HCT116 (cell line): ENCODE measurements around the gene ERVH48-1. TPM values are rescaled to one million over a fixed set of nuclear protein-coding genes. Genes with fewer than 3 reads are reported as not detected.
"Not testable (repeated sequence)": the region's sequence is repeated elsewhere in the genome, so short reads cannot be mapped to it uniquely, and the experiment has no call there.

ENCODE experiments used
- ATAC-seq: fragments of 200-7000 bp; cut with Tn5 transposase; 2 replicates; pipeline ENCODE4 v1.9.1; 2020; ENCODE audit warnings: mild to moderate bottlenecking, moderate library complexity
- BruUV-seq: library from RNA; stranded (reverse); fragments of 400-500 nt; replicated peaks from 2 replicates; lab custom pipeline; 2021; lab: Mats Ljungman, UMichigan
- CTCF ChIA-PET: fragments of 300-600 bp; sonication (Branson Sonifier 250); formaldehyde crosslinking; loops from one replicate; lab custom pipeline; 2021; ENCODE audit warnings: antibody characterized with exemption; lab: Charles Lee
- POLR2A ChIA-PET: fragments of 300-600, 350-600 bp; sonication (Branson Sonifier 250); formaldehyde crosslinking; loops from one replicate; lab custom pipeline; 2021; ENCODE audit warnings: antibody characterized with exemption; lab: Charles Lee
- RAD21 ChIA-PET, 2 experiments: fragments of 300-600 bp; sonication (Branson Sonifier 250); formaldehyde crosslinking; loops; one replicate each; lab custom pipeline; 2023; ENCODE audit warnings: low total read pairs in 2 of 2; ENCODE audit not compliant: uncharacterized antibody in 2 of 2, unreplicated experiment in 2 of 2, low non-redundant PET in 1 of 2; lab: Charles Lee
- DNase-seq: peaks from one replicate; pipeline ENCODE4 v3.0.0-alpha.2; 2010; ENCODE audit warnings: low read depth, low spot score
- H2AFZ ChIP-seq: fragments of 200-600 bp; shearing (Covaris generic), sonication (generic); 2 replicates; pipeline ENCODE4 v1.6.1; 2017; ENCODE audit warnings: low read depth, mixed run types, mixed read lengths, antibody characterized with exemption, low read length; ENCODE audit not compliant: poor library complexity, severe bottlenecking
- H3K27ac ChIP-seq: 2 replicates; pipeline ENCODE4 v1.5.1; 2012; ENCODE audit warnings: low read depth, low read length
- H3K27me3 ChIP-seq: fragments of 200-600 bp; sonication (generic); 2 replicates; pipeline ENCODE4 v1.6.1; 2016; ENCODE audit warnings: mixed run types, low read length, mixed read lengths; ENCODE audit not compliant: insufficient read depth
- H3K36me3 ChIP-seq, 2 experiments: fragments of 200-500 bp in 1 of 2; fragments of 200-600 bp in 1 of 2; sonication (Bioruptor generic) in 1 of 2; sonication (generic) in 1 of 2; 2 replicates each; pipeline versions ENCODE4 v1.5.1 to v1.6.1; 2014 to 2016; ENCODE audit warnings: low read length in 2 of 2, inconsistent platforms in 1 of 2, mixed read lengths in 1 of 2, mixed run types in 1 of 2; ENCODE audit not compliant: insufficient read depth in 2 of 2, control insufficient read depth in 1 of 2
- H3K4me1 ChIP-seq, 2 experiments: fragments of 200-600 bp in 1 of 2; sonication (generic) in 1 of 2; 2 replicates each; pipeline versions ENCODE4 v1.5.1 to v1.6.1; 2012 to 2017; ENCODE audit warnings: low read length in 2 of 2, inconsistent platforms in 1 of 2, mild to moderate bottlenecking in 1 of 2, mixed read lengths in 1 of 2, mixed run types in 1 of 2, moderate library complexity in 1 of 2; ENCODE audit not compliant: insufficient read depth in 2 of 2, control insufficient read depth in 1 of 2
- H3K4me2 ChIP-seq: fragments of 200-600 bp; sonication (generic); 2 replicates; pipeline ENCODE4 v1.6.1; 2017; ENCODE audit warnings: mixed run types, low read length, mixed read lengths
- H3K4me3 ChIP-seq, 2 experiments: fragments of 200-600 bp in 1 of 2; sonication (generic) in 1 of 2; replicated peaks in 1 of 2; 2 replicates each; pipeline ENCODE4 v1.5.1; 2011 to 2016; ENCODE audit warnings: low read length in 2 of 2, control low read depth in 1 of 2, low read depth in 1 of 2, mild to moderate bottlenecking in 1 of 2, mixed read lengths in 1 of 2, mixed run types in 1 of 2
- H3K79me2 ChIP-seq: fragments of 200-600 bp; sonication (generic); 2 replicates; pipeline ENCODE4 v1.6.1; 2017; ENCODE audit warnings: mild to moderate bottlenecking, mixed run types, low read length, moderate library complexity, mixed read lengths; ENCODE audit not compliant: insufficient read depth
- H3K9ac ChIP-seq: fragments of 200-600 bp; sonication (generic); 2 replicates; pipeline ENCODE4 v1.6.1; 2016; ENCODE audit warnings: low read length, mixed read lengths
- H3K9me2 ChIP-seq: fragments of 200-600 bp; sonication (generic), shearing (Covaris generic); 2 replicates; pipeline ENCODE4 v1.6.1; 2017; ENCODE audit warnings: mixed run types, mild to moderate bottlenecking, moderate library complexity; ENCODE audit not compliant: insufficient read depth
- H3K9me3 ChIP-seq, 2 experiments: fragments of 200-500 bp in 1 of 2; fragments of 200-600 bp in 1 of 2; sonication (Bioruptor generic) in 1 of 2; sonication (generic) in 1 of 2; 2 replicates each; pipeline ENCODE4 v1.6.1; 2014 to 2017; ENCODE audit warnings: low read length in 2 of 2, mixed read lengths in 2 of 2, inconsistent platforms in 1 of 2, low read depth in 1 of 2, mild to moderate bottlenecking in 1 of 2, mixed run types in 1 of 2, moderate library complexity in 1 of 2; ENCODE audit not compliant: control insufficient read depth in 1 of 2, insufficient read depth in 1 of 2
- H4K20me1 ChIP-seq: fragments of 200-600 bp; sonication (generic), shearing (Covaris generic); 2 replicates; pipeline ENCODE4 v1.6.1; 2017; ENCODE audit warnings: mixed run types, mild to moderate bottlenecking, moderate library complexity; ENCODE audit not compliant: insufficient read depth
- CEBPB ChIP-seq: IDR thresholded peaks from 2 replicates; pipeline ENCODE4 v1.6.1; 2012; ENCODE audit warnings: low read depth
- EZH2phosphoT487 ChIP-seq: fragments of 200-600 bp; IDR thresholded peaks from 2 replicates; pipeline ENCODE4 v1.6.1; 2018; ENCODE audit warnings: antibody characterized with exemption, borderline replicate concordance
- MAX ChIP-seq: IDR thresholded peaks from 2 replicates; pipeline ENCODE4 v1.6.1; 2012
- SP1 ChIP-seq: IDR thresholded peaks from 2 replicates; pipeline ENCODE4 v1.6.1; 2012; ENCODE audit warnings: low read depth
- SRF ChIP-seq: IDR thresholded peaks from 2 replicates; pipeline ENCODE4 v1.6.1; 2012; ENCODE audit warnings: low read depth
- YY1 ChIP-seq: IDR thresholded peaks from 2 replicates; pipeline ENCODE4 v1.6.1; 2011; ENCODE audit warnings: low read length, low read depth, moderate library complexity, mild to moderate bottlenecking; ENCODE audit not compliant: insufficient replicate concordance; ENCODE audit errors: extremely low read depth
- ZFX ChIP-seq: fragments of 450-650 bp; IDR thresholded peaks from 2 replicates; pipeline ENCODE4 v1.6.1; 2017
- ZNF274 ChIP-seq: fragments of 200-500 bp; sonication (Bioruptor generic); IDR thresholded peaks from 2 replicates; pipeline ENCODE4 v1.6.1; 2014; ENCODE audit warnings: mild to moderate bottlenecking, low read depth, low read length, inconsistent platforms
- intact Hi-C: fragments of 100-400 bp; cut with micrococcal nuclease; formaldehyde crosslinking; loops from 2 replicates; pipeline ENCODE4 v1.10.0; 2022
- total RNA-seq: library from RNA; stranded (reverse); gene quantifications from one replicate; pipeline ENCODE4 v1.2.1, GENCODE V29; 2021; ENCODE audit not compliant: unreplicated experiment
- TF ChIP-seq, protein P1 (sequence below): IDR thresholded peaks from 2 replicates; pipeline ENCODE4 v1.6.1; 2012

The ERVH48-1 gene
- total RNA-seq, 1 experiment from 2014 or later: not detected

- TF ChIP-seq YY1 (no peak), CEBPB (no peak), SP1 (no peak), MAX (no peak), ZFX (no peak)
- TF ChIP-seq, all 23 proteins: peak for 0
Measured at GRCh38 chr21:42970946-42971653, 45.7 kb upstream of the ERVH48-1 start (continued).

GRCh38 chr21:42969193-42969600 is 43.8 kb upstream of the ERVH48-1 start:
- RAD21 ChIA-PET: no interaction called here
- peaks cover 6 to 10% of the 10 kb centered on the region in 2 experiments; a peak in 3 of 4 replicates for H3K4me1 ChIP-seq
- H3K9me3 ChIP-seq: no peaks in the 10 kb centered on the region
- no TSS peak for BruUV-seq
- no peaks in the 10 kb centered on the region for H3K9me2 ChIP-seq
- H3K4me2 ChIP-seq: no peak overlapping the region
- CTCF ChIA-PET: no interaction called here
- H3K79me2 ChIP-seq: no peaks in the 10 kb centered on the region
- no peak overlapping the region for H3K27ac ChIP-seq
- H3K9ac ChIP-seq: no peak overlapping the region
- no peak overlapping the region for H3K4me3 ChIP-seq
- H2AFZ ChIP-seq: no peak overlapping the region
- DNase-seq (no peak), ATAC-seq (no peak)
- intact Hi-C loops: no loop called here
- no peaks in the 10 kb centered on the region for H4K20me1 ChIP-seq
- H3K36me3 ChIP-seq: no peaks in the 10 kb centered on the region
- POLR2A ChIA-PET: no interaction called here
- TF ChIP-seq SRF: no peak
- no peak for TF ChIP-seq ZNF274
- TF ChIP-seq, protein P1, sequence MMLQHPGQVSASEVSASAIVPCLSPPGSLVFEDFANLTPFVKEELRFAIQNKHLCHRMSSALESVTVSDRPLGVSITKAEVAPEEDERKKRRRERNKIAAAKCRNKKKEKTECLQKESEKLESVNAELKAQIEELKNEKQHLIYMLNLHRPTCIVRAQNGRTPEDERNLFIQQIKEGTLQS: no peak
- no peak for TF ChIP-seq EZH2phosphoT487
- no peaks in the 10 kb centered on the region for H3K27me3 ChIP-seq

DNA sequence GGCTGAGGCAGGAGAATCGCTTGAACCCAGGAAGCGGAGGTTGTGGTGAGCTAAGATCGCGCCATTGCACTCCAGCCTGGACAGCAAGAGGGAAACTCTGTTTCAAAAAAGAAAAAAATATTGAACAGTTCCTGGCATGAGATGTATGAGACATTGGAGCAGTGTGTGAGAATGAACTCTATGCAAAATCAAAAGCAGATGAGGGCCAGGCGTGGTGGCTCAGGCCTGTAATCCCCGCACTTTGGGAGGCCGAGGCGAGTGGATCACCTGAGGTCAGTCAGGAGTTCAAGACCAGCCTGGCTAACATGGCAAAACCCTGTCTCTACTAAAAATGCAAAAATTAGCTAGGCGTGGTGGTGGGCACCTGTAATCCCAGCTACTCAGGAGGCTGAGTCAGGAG is 42.2 kb upstream of the ERVH48-1 start:
- BruUV-seq: not testable (repeated sequence)

More for the DNA sequence above, 42.2 kb upstream of the ERVH48-1 start:
- H3K9ac ChIP-seq, H3K4me1 ChIP-seq, RAD21 ChIA-PET, H3K9me2 ChIP-seq, intact Hi-C loops, H3K36me3 ChIP-seq, H3K4me3 ChIP-seq, POLR2A ChIA-PET, ATAC-seq, H2AFZ ChIP-seq, H3K4me2 ChIP-seq, H3K79me2 ChIP-seq, DNase-seq, H4K20me1 ChIP-seq, H3K27ac ChIP-seq, H3K27me3 ChIP-seq, H3K9me3 ChIP-seq: not testable (repeated sequence)
- CTCF ChIA-PET: interaction anchor here (1.6 kb wide), 1 partner anchor 11 kb away, joined by 4 read pairs; no protein-coding TSS in a partner anchor
